Large intestine (tissue), 12 donors: Measurements from ENCODE around the gene MRPL11. TPM values are rescaled to one million over a fixed set of nuclear protein-coding genes. Genes with fewer than 3 reads are reported as not detected.

ENCODE experiments used
- DNase-seq, 2 donors: peaks; one replicate each; pipeline versions ENCODE4 v3.0.0 to v3.0.0-alpha.2; 2013
- H3K27ac ChIP-seq: one replicate; pipeline ENCODE4 v1.5.1; 2013; ENCODE audit warnings: low read length
- H3K27me3 ChIP-seq: 2 replicates; pipeline ENCODE4 v1.6.1; 2013; ENCODE audit warnings: low read length; ENCODE audit not compliant: control insufficient read depth, insufficient read depth
- H3K36me3 ChIP-seq: 2 replicates; pipeline ENCODE4 v1.6.1; 2013; ENCODE audit warnings: low read length; ENCODE audit not compliant: control insufficient read depth, insufficient read depth
- H3K4me1 ChIP-seq: one replicate; pipeline ENCODE4 v1.6.1; 2013; ENCODE audit warnings: low read length; ENCODE audit not compliant: control insufficient read depth, insufficient read depth
- H3K4me3 ChIP-seq: one replicate; pipeline ENCODE4 v1.5.1; 2013; ENCODE audit warnings: low read length
- H3K9me3 ChIP-seq: one replicate; pipeline ENCODE4 v1.6.1; 2013; ENCODE audit warnings: mild to moderate bottlenecking, low read depth, low read length, moderate library complexity; ENCODE audit not compliant: control insufficient read depth
- WGBS: methylation state at CpG from one replicate; pipeline ENCODE4 v1.1.5; 2013; ENCODE audit warnings: low lambda C conversion rate; ENCODE audit not compliant: insufficient coverage; 5-methylcytosine and 5-hydroxymethylcytosine counted together
- long read RNA-seq, 11 donors: transcript quantifications; one replicate each; lab custom pipeline, GENCODE V29; 2026
- polyA plus RNA-seq: library from polyadenylated mRNA; unstranded; fragments of 120-200 nt; gene quantifications from one replicate; pipeline ENCODE4 v1.2.1, GENCODE V29; 2013

MRPL11 gene
- 69.5 TPM for polyA plus RNA-seq
- long read RNA-seq, donor 1, transcript MRPL11-201 (5 exons, 1,605 nt): major isoform, 12 of 17 reads
- long read RNA-seq, donor 1, partial matches to known transcripts: 0 of 17 reads
- long read RNA-seq, donor 1, other reads (novel, unspliced or antisense): 0 of 17 reads
- long read RNA-seq, donor 2, transcript MRPL11-201 (5 exons, 1,605 nt): major isoform, 36 of 58 reads
- long read RNA-seq, donor 2, partial matches to known transcripts: 8 of 58 reads
- long read RNA-seq, donor 2, other reads (novel, unspliced or antisense): 7 of 58 reads
- long read RNA-seq, donor 3: 0 reads
- long read RNA-seq, donor 4, partial matches to known transcripts: 0 of 4 reads
- long read RNA-seq, donor 4, other reads (novel, unspliced or antisense): 0 of 4 reads
- long read RNA-seq, donor 5, transcript MRPL11-201 (5 exons, 1,605 nt): major isoform, 9 of 16 reads
- long read RNA-seq, donor 5, transcript MRPL11-203 (5 exons, 1,527 nt): minor isoform, 7 of 16 reads
- long read RNA-seq, donor 5, partial matches to known transcripts: 0 of 16 reads
- long read RNA-seq, donor 5, other reads (novel, unspliced or antisense): 0 of 16 reads
- long read RNA-seq, donor 6, transcript MRPL11-203 (5 exons, 1,527 nt): minor isoform, 8 of 42 reads
- long read RNA-seq, donor 6, transcript MRPL11-201 (5 exons, 1,605 nt): major isoform, 28 of 42 reads
- long read RNA-seq, donor 6, partial matches to known transcripts: 5 of 42 reads
- long read RNA-seq, donor 6, other reads (novel, unspliced or antisense): 0 of 42 reads
- long read RNA-seq, donor 7, transcript MRPL11-203 (5 exons, 1,527 nt): minor isoform, 6 of 32 reads
- long read RNA-seq, donor 7, transcript MRPL11-201 (5 exons, 1,605 nt): major isoform, 25 of 32 reads
- long read RNA-seq, donor 7, partial matches to known transcripts: 0 of 32 reads
- long read RNA-seq, donor 7, other reads (novel, unspliced or antisense): 0 of 32 reads
- long read RNA-seq, donor 8, transcript MRPL11-201 (5 exons, 1,605 nt): major isoform, 36 of 52 reads
- long read RNA-seq, donor 8, transcript MRPL11-203 (5 exons, 1,527 nt): minor isoform, 10 of 52 reads
- long read RNA-seq, donor 8, partial matches to known transcripts: 5 of 52 reads
- long read RNA-seq, donor 8, other reads (novel, unspliced or antisense): 0 of 52 reads
- long read RNA-seq, donor 9, transcript MRPL11-201 (5 exons, 1,605 nt): major isoform, 39 of 55 reads
- long read RNA-seq, donor 9, partial matches to known transcripts: 12 of 55 reads
- long read RNA-seq, donor 9, other reads (novel, unspliced or antisense): 0 of 55 reads
- long read RNA-seq, donor 10, transcript MRPL11-203 (5 exons, 1,527 nt): minor isoform, 10 of 54 reads
- long read RNA-seq, donor 10, transcript MRPL11-201 (5 exons, 1,605 nt): major isoform, 33 of 54 reads
- long read RNA-seq, donor 10, partial matches to known transcripts: 7 of 54 reads
- long read RNA-seq, donor 10, other reads (novel, unspliced or antisense): 0 of 54 reads
- long read RNA-seq, donor 11, transcript MRPL11-201 (5 exons, 1,605 nt): major isoform, 26 of 34 reads
- long read RNA-seq, donor 11, transcript MRPL11-203 (5 exons, 1,527 nt): minor isoform, 6 of 34 reads
- long read RNA-seq, donor 11, partial matches to known transcripts: 0 of 34 reads
- long read RNA-seq, donor 11, other reads (novel, unspliced or antisense): 0 of 34 reads

DNA sequence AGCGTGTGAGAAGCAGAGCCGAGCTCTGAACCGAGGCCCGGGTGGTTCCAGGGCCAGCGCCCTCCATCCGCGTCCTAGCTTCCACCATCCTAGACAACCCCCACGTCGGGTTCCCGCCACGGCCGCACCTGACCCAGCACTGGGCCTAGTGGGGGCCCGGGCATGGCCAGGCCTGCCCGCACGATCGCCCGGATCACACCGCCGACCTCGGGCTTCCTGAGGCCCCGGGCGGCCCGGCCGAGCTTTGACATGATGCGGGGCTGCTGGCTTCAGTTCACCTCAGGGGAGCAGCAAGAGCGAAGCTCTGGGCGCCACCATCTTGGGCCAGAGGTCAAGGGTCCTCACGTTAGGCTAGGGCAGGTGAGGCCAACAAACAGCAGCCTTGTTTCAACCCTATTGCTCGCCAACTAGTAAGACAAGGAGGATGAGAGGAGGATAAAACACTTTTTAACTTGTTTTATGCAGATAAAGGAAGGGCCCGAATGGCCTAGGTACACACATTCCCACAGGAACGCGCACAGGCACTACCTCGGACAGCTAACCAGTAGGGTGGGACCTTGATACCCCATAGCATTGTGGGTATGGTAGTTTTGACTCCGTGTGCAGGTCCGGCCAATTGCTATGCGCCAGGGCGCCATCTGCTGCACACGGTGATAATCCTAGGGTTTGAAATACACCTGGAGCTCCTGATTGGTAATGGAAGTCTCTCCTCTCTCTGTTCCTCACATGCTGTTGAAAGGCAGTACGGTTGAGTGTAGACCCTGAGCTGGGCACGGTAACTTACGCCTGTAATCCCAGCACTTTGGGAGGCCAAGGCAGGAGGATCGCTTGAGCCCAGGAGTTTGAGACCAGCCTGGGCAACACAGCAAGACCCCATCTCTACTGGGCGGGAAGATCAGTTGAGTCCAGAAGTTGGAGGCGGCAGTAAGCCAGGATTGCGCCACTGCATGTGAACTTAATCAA, at the start of gene MRPL11:
Gene MRPL11, minus strand, starts transcription at position 345 of the 963 bp plus-strand sequence. Its CDS starts 94 bp downstream, at position 251.
- Histone ChIP-seq H3K36me3 (peaks cover 24% of the 10 kb centered on the region), H3K4me1 (peaks cover 9% of the 10 kb centered on the region), H3K9me3 (peaks cover 4% of the 10 kb centered on the region), H3K27ac (peak within 1 kb of the TSS; percentile 76), H3K27me3 (no peaks in the 10 kb centered on the region), H3K4me3 (peak within 1 kb of the TSS; percentile 76)
- no CpG with 5 or more reads among the region's 45 CpGs for WGBS
- DNase-seq: peak; percentile 94 to 96

DNA sequence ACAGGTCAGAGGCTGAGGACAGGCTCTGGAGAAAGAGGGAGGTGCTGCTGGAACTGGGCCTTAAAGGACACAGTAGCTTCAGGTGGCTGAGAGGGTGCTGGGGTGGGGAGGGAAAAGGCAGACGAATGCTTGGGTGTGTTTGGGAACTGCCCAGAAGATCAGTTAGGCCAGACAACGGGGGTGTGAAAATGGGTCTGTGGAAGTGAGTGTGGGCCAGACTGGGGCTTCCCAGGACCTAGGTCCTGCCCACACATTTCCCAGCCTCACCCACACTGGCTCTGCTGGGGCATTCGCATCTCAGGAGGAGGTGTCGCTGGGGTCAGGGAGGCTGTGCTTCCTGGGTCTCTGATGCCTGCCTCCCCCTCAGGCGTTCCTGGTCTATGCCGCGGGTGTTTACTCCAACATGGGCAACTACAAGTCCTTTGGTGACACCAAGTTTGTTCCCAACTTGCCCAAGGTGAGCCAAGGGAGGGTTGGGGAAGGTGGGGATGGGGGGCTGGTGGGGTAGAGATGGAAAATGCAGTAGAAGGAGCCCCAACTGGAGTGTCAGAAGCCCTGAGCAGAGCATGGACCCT, 46.2 kb upstream of the MRPL11 start:
- Histone ChIP-seq H3K36me3 (peaks cover 27% of the 10 kb centered on the region), H3K27ac (no peak overlapping the region), H3K27me3 (no peaks in the 10 kb centered on the region), H3K4me1 (peaks cover 4% of the 10 kb centered on the region), H3K4me3 (no peak overlapping the region), H3K9me3 (no peaks in the 10 kb centered on the region)
- no peak for DNase-seq
- no CpG with 5 or more reads among the region's 7 CpGs for WGBS

DNA sequence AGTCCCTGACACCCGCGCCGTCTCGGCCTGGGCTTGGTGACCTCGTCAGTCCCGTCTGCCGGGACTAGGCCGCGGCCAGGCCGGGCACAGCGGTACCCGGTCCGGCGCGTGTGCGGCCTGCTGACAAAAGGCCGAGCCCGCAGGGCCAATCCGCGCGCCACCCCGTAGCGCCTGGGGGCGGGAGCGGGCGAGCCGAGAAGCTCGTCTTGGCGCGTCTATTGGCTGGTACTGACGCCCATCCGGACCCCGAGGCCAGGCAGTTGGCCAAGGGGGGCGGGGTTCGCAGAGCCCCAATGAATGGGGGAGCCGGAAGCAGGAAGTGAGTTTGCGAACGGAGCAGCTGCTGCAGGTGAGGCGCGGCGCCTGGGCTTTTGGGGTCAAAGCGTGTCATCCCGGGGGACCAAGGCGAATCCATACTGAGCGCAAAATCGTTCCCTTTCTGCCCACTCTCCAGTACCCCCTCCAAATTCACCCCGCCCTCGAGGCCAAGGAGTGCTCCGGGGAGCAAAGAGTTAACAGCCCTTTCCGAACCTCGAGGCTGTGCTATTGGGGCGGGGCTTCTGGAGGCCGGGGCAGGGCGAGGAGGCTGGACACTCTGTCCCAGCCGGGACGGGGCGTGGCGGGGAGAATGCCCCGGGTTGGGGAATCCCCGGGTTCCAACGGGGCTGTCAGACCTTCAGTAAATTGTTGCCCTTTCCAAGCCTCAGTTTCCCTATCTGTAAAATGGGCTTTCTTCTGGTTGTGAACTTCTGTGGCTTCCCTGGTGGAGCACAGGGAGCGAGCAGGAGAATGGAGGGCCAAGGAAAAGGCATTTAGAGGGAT, 41.7 kb upstream of the MRPL11 start, which contains the start of gene DPP3:
Gene DPP3, plus strand, starts transcription at position 318 of the 822 bp plus-strand sequence. CDS start 1,767 bp downstream, outside the sequence.
- no CpG with 5 or more reads among the region's 62 CpGs for WGBS
- Histone ChIP-seq H3K4me1 (peaks cover 9% of the 10 kb centered on the region), H3K27me3 (no peaks in the 10 kb centered on the region), H3K4me3 (peak within 1 kb of the TSS; percentile 68), H3K36me3 (peaks cover 8% of the 10 kb centered on the region), H3K9me3 (no peaks in the 10 kb centered on the region), H3K27ac (peak within 1 kb of the TSS; percentile 90)
- DNase-seq: peak; percentile 96 to 99

DNA sequence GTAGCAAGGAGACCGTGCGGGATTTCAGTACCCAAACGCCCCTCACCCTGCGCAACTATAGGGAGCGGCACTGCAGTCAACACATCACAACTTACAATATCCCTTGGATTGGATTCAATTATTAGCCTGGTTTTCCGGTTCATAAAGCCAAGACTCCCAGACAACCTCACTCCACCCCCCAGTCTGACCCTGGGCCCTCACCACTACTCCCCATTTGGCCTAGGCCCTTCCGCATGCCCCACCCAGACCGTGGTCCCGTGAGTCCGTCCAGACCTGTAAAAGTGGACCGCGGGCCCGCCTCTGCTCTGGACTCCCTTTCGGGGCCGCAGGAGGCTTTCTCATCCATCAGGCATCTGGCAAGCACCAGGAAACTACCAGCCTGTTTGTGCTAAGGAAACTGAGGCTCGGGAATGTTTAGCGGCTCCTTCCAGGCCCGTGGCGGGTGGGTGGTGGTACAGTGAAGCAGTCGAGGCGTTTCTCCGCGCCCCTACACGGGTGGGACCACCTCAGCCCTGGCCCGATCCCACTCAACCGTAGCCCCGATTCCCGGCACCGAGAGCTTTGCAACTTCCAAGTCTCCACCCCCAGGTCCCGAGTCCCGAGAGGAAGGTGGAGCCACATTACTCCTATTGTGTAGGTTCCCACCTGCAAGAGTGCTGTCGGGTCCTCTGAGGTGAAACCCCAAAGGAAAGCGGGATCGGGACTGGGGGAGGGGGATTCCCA, 40.9 kb upstream of the MRPL11 start:
- Histone ChIP-seq H3K27ac (peak overlapping the region; percentile 90), H3K27me3 (no peaks in the 10 kb centered on the region), H3K4me1 (peaks cover 9% of the 10 kb centered on the region), H3K36me3 (peaks cover 7% of the 10 kb centered on the region), H3K4me3 (peak overlapping the region; percentile 68), H3K9me3 (no peaks in the 10 kb centered on the region)
- no peak for DNase-seq
- WGBS: no CpG with 5 or more reads among the region's 34 CpGs

DNA sequence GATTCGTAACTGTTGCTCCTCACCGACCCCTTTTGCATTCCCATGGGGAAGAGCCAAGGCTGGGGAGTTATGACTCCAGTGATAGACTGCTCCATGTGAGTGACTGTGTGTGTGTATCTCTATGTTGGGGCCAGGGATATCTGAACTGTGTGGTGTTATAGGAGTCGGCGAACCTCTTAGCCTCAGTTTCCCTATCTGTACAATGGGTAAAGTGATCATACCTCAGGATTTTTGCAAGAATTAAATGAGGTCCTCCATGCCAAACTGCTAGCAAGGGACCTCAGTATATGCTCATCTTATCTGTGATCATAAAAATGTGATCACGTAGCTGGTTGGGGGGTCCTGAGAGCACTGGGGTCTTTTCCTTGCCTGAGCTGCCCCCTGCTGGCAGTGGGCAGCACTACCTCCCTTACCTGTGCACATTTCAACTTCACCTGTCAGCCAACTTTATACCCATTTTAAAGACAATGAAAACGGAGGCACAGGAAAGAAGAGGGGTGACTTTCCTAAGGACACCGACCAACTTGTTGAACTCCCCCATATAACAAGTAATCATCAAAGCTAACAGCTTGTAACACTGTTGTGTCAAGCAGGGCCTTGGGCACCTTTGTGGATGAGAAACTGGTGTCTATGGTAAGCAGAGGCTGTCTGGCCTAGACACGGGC, 40.2 kb upstream of the MRPL11 start:
- 20% methylated on average over 1 of the region's 8 CpGs for WGBS
- peak overlapping the region; percentile 68 for H3K4me3 ChIP-seq
- H3K9me3 ChIP-seq: no peaks in the 10 kb centered on the region
- no peaks in the 10 kb centered on the region for H3K27me3 ChIP-seq
- DNase-seq: no peak
- H3K36me3 ChIP-seq: peaks cover 7% of the 10 kb centered on the region
- peak overlapping the region; percentile 90 for H3K27ac ChIP-seq
- peaks cover 9% of the 10 kb centered on the region for H3K4me1 ChIP-seq

DNA sequence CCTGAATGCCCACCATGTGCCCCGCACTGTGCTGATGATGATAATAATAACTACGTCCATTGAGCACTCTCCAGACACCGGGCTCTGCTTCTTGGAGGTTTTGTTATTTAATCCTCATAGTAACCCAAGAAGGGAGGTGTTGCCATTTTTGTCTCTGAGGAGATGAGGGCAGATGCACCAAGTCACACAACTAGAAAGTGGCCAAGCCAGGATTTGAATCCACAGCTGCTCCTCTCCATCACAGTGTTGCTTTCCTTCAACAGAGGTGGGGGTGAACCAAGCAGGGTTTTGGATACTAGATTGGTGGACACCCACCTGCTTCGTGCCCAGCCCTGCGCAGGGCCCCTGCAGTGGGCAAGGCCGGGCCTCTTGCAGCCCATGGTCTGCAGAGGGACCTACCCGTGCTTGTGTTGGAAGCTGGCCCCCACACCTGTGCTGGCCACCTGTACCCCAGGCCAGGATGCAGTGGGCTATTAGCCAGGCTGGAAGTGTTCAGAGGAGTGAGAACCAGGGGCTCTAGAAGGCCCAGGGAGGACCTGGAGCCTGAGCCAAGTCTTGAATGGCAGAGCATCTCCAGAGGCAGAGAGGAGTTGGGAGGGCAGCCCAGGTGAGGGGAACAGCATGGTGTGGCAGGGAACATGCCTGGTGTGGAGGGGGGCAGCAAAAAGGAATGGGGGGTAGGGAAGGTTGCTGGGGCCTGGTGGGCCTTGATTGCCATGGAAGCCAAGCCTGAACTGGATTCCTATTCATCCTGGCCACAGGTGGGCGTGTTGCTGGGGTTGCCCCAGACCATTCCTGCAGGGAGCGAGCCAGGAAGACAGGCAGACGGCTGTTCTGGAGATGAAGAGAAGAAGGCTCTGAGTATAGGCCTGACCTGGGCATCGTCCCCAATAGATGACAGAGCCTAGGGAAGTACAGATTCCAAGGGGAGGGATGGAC, 38.9 kb upstream of the MRPL11 start:
- Histone ChIP-seq H3K4me1 (peaks cover 9% of the 10 kb centered on the region), H3K27me3 (no peaks in the 10 kb centered on the region), H3K9me3 (no peaks in the 10 kb centered on the region), H3K36me3 (peaks cover 15% of the 10 kb centered on the region), H3K27ac (no peak overlapping the region), H3K4me3 (no peak overlapping the region)
- DNase-seq: no peak
- WGBS: 87% methylated on average over 3 of the region's 11 CpGs

DNA sequence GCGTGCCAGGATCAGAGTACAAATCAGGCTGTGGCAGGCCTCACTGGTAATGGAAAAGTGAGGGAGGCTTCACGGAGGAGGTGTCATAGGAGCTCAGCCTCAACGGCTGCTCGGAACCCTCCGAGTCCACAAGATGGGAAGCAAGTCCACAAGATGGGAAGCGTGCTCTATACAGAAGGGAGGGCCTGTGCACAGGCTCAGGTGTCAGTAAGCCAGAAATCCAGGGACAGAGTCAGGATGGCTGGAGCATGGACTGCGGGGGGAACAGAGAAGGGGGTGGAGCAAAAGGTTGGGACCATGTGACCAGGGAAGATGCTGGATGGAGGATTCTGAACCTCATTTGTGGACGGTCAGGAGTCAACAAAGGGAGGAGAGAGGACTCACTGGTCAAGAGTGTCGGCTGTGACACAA, 38.2 kb upstream of the MRPL11 start:
- no peak overlapping the region for H3K27ac ChIP-seq
- 20% methylated on average over 1 of the region's 9 CpGs for WGBS

More for the DNA sequence above, 38.2 kb upstream of the MRPL11 start:
- Histone ChIP-seq H3K27me3 (no peaks in the 10 kb centered on the region), H3K4me3 (no peak overlapping the region), H3K9me3 (no peaks in the 10 kb centered on the region), H3K4me1 (peaks cover 9% of the 10 kb centered on the region), H3K36me3 (peaks cover 15% of the 10 kb centered on the region)
- no peak for DNase-seq
